ENCODE data around the gene ZNF521.

The ZNF521 gene

DNA sequence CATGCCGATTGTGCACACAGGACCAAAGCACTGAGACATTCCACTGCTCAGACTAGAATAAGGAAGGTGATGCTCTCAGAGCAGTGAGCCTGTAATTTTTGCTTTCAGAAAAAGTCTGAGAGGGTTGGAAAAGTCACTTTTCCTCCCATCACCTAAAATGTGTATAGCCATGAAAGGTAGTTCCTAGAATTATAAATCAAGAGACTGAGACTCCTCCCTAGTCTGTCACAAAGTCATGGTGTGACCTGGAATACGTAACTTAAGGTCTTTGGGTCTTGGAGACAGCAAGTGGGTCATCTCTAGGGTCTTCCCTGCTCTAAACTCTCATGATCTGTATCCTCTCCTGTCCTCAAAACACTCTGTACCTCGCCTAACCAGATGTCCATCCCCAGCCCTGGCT, 16.9 kb downstream of the ZNF521 start:
- no peak for ATAC-seq

- no peak for ATAC-seq
Measured at GRCh38 chr18:25334588-25334987, 17.4 kb downstream of the ZNF521 start.

- no peak for ATAC-seq
Measured at GRCh38 chr18:25332002-25332401, 20.0 kb downstream of the ZNF521 start.

- ATAC-seq, result no peak
Measured at GRCh38 chr18:25329783-25330182, 22.2 kb downstream of the ZNF521 start.

GRCh38 chr18:25327584-25327983, 24.4 kb downstream of the ZNF521 start:
- no peak for ATAC-seq

DNA sequence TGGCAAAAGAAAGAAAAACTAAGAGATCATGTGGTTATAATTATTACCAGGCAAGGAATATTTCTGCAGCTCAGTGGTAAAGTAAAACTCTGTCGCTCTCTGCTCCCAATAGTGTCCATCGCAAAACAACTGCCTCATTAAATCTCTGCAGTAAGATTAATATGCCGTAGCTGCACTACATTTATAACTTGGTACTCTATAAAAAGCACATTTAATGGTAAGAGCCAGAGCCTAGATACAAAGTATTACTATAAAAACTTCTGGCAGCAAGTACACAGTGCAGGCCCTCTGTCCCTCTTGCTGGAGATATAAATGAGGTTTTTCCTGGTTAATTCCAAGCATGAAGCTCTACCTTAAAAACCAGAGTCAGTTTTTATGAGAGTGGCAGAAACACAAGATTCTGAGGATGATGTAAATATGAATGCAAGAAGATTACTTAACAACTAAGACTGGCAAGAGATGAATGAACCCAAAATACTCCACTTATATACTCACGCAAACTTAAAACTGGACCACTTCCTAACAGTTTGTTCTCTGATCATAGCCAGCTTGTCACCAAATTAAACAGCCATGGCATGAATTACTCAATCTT, 25.5 kb downstream of the ZNF521 start:
- ATAC-seq, result no peak

DNA sequence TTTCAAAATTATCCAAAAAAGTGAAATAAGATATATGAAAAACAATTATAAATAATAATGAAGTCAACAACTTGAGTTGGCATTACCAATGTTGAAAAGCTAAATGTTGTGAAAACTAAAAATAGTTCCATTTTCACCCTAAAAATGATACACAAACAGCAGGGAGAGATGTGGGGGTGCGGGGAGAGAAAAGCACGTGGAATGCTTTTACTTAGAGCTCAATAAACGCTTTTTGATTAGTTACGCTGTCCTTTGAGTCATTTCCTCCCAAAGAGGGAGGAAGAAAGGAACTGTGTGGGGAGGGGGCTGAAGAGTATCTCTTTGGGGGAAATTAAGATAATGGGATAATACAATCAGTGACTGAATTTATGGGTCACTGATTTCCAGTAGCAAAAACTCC, 29.2 kb downstream of the ZNF521 start:
- ATAC-seq, result no peak

DNA sequence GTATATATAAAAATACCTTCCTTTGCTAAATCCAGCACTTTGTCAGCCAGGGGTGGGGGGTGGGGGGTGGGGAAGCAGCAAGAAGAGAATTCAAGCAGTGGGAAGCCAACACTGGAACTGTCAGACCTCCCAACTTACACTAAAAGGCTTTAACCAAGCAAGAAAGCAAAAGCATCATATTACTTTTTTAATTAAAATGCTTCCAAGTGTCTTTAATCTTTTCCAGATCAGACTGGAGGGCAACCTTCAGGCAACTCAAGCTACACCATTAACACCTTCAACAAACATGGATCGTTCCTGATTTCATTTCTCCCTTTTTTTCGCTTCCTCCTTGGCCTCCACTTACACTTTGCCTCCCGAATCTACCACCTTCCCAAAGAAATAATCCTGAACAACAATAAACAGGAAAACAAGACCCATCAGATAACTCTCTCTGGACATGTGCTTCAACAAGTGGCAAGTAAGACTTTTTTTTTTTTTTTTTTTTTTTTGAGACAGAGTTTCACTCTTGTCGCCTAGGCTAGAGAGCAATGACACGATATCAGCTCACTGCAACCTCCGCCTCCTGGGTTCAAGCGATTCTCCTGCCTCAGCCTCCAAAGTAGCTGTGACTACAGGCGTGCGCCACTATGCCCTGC, 35.5 kb downstream of the ZNF521 start:
- ATAC-seq, result no peak

DNA sequence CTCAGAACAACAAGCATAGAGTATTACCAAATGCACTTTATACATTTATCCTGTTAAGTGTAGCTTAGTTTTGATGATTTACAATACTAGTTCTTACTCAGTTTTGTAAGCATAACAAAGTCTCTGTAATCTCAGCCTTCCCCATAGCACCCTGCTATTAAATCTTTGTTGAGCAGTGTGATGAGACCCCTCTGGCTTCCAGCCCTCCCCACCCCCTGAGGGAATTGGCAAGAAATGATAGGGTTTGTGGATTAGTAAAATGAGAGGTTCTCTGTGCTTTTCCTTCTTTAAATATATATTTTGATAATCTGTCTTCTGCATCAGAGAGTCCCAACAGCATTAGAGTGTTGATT, 37.2 kb downstream of the ZNF521 start:
- no peak for ATAC-seq

- ATAC-seq, result no peak
Measured at GRCh38 chr18:25314151-25314837, 37.7 kb downstream of the ZNF521 start.

- no peak for ATAC-seq
Measured at GRCh38 chr18:25313268-25313667, 38.7 kb downstream of the ZNF521 start.

DNA sequence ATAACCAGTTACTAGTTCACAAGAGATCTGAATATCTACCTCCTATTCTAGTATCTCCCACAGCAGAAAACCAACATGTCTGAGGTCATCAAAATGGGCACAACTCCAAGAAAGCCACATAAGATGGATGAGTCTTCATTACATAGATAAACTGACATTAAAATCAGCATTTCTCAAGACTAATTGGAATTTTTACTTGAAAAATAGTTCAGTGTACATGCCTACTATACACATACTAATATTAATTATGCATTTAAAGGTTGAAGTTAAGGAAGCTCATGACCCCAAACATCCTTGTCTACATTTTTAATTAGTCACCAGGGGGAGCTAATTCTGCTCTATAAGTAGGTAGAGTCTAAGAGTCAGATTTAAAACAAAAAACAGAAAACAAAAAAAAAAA, 41.9 kb downstream of the ZNF521 start:
- no peak for ATAC-seq

DNA sequence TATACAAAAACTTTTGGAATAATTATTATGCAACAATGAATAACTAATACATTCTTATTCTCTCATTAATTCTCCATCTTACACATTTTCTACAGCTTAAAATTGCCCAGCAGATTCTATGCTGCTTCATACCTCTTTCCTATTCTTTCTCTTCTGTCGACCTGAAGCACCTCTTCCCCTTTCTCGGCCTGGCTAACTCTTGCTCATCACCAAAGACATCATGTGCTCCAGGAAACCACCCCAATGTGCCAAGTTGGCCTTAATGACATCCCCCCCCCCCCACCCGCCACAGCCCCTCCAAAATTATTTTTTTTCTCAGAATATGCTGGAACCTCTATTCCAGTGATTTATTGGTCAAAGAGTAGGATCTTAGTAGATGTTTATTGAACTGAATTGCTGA, 43.6 kb downstream of the ZNF521 start:
- no peak for ATAC-seq

- ATAC-seq, result no peak
Measured at GRCh38 chr18:25307192-25307591, 44.8 kb downstream of the ZNF521 start.

- no peak for ATAC-seq
Measured at GRCh38 chr18:25306671-25307070, 45.3 kb downstream of the ZNF521 start.

DNA sequence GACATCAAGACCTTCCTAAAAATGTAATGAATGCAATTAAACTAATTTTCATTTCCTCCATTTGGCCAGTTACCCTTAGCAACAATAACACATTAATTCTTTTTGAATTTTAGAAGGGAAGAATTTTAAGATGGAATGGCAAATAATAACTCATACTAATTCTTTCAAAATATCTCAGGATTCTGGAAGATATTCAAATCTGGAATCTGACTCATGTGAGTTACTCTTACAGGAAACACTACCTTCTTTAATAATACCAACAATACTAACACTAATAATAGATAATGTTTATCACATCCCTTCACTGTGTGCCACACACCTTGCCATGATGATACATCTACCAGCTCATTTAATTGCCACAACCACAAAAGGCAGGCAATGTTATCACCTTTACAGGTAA, 46.4 kb downstream of the ZNF521 start:
- no peak for ATAC-seq

- no peak for ATAC-seq
Measured at GRCh38 chr18:25300492-25300891, 51.5 kb downstream of the ZNF521 start.

DNA sequence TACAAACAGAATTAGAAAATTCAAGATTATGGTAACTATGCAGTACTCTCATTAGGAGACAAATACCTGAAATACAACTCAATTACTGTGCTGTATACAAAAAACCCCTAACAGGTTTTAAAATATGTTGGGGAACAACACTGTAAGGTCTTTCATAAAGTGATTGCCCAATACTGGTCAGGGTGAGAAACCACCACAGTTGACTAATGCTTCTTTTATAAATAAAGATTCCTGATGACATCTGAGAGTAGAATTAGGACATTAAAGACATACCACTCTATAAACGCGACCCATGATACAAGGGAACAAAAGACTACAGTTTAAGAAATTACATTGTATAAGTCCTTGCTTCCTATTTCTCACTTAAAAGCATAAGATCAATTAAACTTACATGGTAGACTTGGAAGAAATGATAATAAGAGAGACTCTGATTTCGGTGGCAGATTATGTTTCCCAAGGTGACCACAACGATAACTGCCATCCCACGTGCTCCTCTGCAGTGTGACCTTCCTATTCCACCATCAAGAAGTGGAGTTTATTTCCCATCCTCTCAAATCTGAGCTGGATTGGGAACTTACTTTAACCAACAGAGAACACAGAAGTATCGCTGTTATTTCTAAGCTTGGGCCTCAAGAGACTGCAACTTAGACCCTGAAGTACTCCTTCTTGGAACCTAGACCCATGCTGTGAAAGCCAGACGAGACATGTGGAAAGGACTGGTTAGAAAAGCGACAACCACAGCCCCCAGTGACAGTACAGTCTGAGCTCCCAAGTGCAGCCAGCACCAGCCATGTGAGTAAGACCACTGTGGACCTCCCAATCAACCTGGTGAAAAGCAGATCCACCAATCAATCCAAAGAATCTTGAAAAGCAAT, 52.3 kb downstream of the ZNF521 start:
- ATAC-seq, result no peak

DNA sequence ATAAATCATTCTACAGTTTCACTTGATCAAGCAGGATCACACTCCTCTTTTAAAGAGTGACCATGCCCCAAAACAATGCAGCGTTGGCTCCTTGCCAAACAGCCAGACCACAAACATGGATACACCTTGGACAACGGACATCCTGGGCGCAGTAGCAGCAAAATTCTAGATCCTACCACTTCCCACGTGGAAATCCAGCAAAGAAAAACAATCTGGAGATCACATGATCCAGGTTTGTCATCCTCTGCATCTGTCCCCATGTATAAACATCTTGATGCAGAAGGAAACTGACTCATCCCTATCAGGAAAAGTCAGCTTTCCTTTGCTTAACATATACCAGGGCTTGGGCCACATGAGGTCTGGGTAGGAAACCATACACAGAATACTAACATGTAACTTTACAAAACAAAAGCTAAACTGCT, 53.1 kb downstream of the ZNF521 start:
- no peak for ATAC-seq

- ATAC-seq, result no peak
Measured at GRCh38 chr18:25295624-25296138, 56.3 kb downstream of the ZNF521 start.

GRCh38 chr18:25291150-25291549, 60.8 kb downstream of the ZNF521 start:
- no peak for ATAC-seq

DNA sequence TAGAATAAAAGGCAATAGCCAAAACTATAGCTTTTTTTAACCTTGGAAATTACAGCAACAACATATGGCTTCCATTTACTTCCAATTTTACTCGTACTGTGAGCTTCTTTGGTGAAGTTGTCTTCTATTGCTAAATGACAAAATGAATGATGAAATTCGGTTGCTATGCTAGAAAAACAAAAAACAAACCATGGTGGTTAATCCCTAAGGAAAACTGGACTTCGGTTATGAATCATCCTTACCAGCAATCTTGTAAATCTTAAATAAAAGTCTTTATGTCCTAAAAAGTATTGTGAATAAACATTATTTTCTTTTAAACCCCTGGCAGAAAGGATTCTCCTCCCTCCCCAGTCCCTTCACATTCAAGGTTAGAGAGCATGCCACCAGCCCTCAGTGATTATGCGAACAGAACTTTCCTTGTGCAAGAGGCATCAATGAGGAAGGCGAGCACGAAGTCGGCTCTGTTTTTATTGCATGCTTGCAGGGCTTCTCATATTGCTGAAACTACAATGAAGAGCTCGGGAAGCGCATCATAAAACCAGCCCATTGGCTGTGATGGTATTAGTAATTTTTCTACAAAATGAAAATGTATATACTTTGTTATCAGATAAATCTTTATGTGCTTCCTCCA, 62.9 kb downstream of the ZNF521 start:
- ATAC-seq, result no peak
